ENCODE measurements around the gene TCF4.

The TCF4 gene

DNA sequence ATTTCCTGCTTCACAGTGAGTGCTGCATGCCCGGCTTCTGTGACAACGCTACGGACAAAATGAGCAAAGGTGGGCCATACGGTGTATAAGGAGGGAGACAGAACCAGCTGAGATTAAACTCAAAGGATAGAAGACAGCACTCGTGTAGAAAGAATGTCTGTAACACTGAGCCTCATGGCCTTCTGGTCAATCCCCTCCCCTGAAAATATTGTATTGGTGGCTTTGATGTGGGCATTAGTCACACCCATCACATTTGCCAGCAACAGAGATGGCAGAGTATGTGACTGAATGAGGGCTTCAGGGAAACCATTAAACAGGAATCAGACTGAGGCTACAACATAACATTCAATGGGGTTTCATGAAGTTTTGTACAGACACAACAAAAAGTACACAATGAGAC, 341.0 kb downstream of the TCF4 start:
- no peak for DNase-seq

DNA sequence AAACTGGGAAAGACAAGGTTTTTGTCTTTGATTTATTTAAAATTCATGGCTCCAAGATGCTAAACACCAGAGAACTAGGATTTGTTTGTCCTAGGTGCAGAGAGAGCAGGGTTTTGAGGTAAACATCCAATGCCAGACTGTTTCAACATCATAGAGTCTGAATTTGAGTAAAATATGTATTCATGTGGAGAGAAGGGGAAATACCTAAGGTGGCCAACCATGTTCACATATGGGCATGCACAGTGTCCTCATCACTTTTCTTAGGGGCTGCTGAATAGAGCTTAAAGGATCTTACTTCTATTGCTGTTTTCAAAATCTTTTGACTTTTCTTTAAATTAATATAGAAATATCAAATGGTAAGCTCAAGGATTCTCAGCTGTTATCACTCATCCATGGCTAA, 341.7 kb downstream of the TCF4 start:
- no peak for DNase-seq

DNA sequence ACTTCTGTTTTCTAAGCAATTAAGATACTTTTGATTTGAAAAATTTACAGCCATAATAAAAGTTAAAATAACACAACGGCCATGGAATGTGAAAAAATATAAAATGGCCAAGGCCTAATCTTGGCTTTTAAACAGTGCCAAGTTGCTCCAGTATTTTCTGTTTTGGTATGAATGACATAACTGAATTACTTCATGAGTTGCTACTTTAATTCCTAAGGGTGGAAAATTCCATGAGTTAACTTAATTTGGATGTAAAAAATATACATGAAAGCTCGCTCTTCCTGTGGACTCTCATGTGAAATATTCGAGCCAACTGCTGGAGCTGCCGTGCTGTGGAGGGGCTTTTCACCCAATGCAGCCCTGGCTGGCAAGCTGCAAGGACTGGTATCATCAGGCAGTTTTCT, 342.8 kb downstream of the TCF4 start:
- DNase-seq: peak; percentile 42

DNA sequence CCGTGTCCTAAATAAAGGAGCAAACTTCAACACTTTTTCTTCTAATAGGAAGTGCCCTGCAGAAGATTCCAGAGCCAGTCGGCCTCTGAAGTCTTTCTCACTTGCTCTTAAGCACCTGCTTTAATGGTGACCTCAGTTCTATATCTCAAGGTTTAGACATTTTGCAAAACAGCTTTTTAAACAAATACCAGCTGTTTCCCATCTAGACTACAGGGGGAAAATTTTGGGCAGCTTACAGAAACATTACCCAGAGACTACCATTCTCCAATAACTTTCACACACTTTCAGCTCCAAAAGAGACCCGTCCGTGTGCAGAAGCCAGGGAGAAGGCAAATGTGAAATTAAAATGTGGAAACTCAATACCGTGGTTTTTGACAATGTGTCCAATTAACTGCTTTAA, 343.4 kb downstream of the TCF4 start:
- DNase-seq: no peak

DNA sequence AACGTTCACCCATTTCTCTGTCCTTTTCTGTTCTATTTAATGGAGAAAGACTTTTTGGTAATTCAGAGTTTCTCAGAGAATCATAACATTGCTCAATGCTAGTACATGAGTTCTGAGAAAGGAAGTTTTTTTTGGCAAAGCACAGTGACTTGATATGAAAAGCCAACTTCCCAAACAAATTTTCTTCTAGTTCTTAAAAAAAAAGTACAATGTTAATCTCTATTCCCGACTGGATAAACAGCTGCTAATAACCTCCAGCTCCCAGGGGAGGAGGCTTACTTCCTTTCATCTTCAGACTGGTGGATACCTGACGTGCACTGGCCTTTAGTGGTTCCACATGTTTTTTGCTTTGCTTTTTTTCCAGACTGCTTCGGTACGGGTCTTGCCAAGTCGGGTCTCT, 344.1 kb downstream of the TCF4 start:
- DNase-seq: peak; percentile 70

DNA sequence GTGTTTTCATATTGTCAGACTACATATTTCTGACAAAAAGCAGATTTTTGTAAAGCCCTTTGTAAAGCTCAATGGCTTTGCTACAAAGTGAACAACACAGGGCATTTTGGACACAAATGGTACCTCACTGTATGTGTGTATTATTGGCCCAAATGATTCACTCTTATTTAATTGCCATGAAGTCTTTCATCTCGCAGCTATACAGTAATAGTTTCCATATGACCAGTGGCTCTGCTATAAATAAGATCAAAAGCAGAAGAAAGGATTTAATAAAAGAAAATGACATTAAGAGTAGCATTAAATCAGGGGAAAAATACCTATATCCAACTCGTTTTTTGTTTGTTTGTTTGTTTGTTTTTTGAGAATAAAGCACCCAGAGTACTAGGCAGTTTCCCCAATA, 344.7 kb downstream of the TCF4 start:
- DNase-seq: no peak

DNA sequence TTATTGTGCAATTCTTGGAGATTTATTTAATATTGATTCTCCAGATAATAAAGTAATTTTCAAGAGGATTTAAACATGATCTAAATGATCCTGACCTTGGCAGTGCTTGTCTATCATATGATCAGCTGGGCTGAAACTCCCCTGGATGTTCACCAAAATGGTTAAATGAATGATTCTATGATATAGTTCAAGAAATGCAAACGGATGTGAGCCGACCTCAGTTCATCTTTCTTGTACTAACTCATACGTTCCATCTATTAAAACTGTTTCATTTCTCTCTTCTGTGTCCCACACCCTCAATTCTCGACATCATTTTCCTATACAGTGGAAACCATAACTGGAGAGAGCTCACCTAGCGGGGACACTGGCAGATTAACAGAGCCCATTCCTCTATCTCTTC, 347.0 kb downstream of the TCF4 start:
- DNase-seq: no peak

DNA sequence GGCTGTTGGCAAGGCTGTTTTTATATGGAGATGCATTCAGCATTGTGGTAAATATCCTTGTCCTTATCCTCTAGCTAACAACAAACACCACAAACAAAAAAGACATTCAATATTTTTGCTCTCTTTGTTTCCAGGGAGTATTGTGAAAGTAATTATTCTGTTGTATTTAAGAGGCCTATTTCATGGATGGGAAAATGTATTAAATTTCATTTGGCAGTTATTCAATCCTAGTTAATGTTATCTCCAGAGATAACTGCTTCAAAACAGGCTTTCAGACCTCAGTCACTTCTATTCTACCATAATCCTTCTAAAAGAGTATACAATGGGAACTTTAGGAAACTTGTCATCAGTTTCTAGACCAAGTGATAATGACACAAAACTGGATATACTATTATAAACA, 348.3 kb downstream of the TCF4 start:
- DNase-seq: no peak

DNA sequence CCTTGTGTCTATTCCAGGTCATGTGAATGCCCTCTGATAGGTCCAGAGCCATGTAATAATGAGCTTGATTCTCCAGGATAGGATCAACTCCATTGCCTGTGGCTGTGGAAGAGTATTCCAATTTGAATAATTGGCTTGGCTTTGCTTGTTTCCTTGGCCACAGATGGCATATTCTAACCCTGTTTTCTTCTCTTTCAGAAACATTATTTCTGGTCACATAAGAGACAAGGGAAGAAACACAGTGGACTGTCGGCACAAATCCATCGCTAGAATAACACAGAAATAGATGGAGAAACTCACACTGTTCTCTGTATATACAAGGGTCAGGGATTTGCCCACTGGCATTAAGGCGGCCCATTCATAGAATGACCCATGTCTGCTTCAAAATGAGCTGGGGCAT, 350.3 kb downstream of the TCF4 start:
- DNase-seq: no peak

DNA sequence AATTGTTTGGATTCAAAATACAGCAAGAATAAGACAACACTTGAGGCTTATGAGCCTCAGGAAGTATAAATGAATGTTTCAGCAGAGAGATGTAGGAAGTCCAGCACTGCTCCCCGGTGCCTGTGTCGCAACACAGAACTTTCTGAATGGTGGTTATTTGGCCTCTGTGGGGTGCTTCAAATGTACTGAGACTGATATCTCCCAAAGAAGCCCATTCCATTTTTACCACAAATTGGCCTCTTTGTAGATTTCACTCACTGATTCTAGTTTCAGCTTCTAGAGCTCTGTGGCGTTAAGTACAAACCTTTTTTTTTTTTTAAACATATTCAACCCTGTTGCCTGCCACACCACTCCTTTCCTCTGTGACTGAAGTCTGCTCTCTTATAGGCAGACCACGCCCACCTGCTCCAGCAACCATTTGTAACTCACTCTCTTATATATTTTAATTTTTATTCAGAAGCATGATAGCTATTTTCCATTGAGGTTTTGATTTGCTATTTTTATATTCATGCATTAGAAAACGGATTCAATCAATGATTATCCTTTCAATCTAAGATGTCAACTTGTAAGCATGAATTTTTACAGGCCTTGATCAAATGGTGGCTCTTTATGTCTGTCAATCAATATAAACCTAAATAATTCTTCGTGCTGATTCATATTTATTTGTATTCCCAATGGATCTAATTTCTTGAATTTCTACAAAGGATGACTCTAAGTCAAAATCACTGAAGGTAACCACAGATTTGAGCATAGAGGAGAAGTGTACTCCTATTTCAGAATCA, 351.7 kb downstream of the TCF4 start:
- no peak for DNase-seq

DNA sequence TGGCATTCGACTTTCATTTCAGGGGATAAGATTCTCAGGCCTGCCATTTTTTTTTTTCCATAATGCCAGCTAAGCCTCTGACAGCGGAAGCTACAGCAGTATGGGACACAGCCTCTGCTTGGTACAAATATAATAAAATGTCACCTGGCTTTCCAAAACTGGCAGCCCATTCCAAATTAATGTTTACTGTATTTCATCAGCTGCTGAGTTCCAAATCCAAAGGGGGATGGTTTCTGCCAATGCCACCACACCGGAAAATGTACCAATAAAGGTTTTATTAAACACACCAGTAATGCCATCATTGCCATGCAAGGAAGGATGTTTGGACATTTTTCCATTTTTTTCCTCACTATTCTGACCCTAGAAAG, 352.9 kb downstream of the TCF4 start:
- no peak for DNase-seq

DNA sequence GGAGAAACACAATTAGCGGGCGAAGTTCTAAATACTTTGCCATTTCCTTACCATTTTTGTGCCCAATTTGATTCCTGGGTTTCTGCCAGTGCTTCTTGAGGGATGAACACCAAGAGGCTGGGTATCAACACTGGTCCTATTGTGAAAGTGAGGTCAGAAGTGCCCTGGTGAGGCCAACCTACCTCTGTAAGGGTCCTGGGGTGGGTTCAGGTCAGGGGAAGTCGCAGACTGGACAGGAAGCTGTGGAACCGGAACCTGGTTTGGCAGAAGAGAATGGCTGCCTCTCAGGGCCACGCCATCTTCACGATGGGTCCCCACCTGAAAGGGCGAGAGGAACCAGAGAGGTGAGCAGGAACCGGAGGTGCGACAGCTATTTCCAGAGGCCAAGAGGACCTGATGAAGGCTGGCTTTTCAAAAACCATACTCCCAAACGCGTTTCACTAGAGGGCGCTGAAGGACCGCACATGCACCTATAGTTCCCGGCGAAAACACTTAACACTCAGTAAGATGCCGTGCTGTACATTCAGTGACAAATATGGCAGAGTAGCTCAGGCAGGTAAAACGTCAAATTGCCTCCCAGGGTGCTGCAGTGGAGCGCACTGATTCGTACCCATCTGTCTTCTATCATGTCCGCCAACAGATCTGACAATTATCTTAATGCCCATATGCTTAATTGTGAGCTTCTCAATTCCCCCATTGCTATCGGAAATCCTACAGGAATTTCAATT, 353.5 kb downstream of the TCF4 start:
- peak; percentile 88 for DNase-seq

DNA sequence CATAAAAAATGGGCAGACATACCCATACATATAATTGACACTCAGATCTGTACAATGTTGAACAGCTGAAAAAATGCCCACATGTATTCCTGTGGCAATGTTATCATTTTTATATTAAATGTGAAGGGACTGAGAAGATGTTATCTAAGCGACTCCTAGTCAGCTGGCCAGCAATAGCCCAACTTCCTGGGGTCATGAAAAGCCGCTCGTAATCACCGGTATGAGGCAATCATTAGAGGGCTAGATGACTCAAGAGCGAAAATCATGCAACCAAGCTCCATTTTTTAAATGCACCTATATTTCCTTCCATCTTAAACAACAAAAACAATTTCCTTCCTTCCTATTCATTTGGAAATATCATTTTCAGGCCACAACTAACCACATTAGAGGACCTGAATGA, 354.1 kb downstream of the TCF4 start:
- DNase-seq: no peak

DNA sequence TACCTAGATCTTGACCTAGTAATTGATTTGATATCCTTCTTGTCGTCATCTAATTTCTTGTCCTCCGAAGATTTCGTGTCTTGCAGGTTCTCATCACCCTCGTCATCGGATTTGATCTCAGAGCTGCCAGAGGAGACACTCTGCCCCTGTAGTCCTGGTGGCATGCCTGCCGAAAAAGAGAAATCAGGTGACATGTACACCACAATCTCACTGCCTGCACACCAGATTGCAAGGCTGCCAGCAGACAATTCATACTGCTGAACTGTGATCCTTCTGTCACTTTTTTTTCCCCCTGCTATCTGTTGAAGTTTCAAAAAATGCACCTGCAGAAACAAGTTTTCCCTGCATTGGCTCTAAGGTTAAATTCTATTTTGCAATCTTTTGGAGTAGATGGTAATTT, 355.5 kb downstream of the TCF4 start:
- DNase-seq: no peak

DNA sequence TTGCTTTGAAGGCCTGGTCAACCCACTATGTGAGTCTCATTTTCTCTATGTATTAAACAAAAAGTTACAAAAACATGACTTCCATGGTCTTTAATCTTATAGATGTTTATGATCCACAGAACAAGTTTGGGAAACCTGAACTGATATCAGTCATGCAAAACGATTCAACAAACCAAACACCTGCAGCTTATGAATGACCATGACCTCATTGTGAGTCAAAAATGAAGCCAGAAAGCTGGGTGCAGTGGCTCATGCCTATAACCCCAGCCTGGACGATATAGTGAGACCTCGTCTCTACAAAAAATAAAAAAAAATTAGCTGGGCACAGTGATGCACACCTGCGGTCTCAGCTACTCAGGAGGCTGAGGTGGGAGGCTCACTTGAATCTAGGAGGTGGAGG, 358.3 kb downstream of the TCF4 start:
- DNase-seq: no peak

DNA sequence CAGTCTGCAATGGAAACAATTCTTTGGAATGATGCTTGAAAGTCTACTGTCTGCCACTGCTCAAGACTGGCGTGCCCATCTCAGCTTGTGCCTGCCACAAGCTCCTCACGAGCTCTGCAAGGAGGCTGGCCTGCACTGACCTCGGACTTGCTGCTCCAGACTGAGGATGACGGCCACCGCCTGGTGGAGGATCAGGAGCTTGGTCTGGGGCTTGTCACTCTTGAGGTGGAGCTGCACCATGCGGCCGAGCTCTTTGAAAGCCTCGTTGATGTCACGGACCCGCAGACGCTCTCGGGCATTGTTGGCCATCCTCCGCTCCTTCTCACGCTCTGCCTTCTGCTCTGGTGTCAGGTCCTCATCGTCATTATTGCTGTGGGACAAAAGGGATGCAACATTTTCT, 359.3 kb downstream of the TCF4 start:
- no peak for DNase-seq

DNA sequence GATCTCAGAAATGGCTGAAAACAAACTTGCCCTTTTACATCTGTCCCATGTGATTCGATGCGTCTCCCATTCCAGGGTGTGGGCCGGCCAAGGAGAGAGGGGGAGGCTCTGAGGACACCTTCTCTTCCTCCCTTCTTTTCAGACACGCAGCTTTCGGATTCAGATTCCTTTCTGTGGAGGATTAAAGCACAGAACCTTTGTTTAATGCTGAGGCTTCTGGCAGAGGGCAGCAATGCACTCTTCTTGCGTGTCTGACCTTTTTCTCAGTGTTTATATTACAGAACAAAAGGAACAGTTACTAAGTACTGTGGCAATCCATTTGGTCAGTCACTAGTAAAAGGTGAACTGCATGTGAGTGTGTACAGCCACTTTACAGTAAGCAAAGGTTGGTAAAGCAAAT, 359.8 kb downstream of the TCF4 start:
- no peak for DNase-seq

DNA sequence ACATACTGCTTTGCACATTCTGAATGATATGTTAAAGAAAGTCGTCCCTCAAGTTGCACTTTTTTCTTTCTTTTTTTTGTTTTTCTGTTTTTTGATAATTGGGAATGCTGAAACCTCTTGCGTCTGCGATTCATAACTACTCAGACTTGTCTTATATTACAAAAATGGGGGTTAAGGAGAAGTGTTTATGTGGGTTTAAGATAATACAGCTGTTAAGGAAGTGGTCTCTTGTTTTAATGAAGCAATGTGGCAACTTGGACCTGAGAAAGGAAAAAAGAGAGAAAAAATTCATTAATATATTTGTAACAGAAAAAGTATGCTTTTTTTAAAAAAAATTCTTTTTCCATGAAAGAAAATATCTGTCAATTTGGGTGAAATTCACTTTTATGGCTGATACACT, 360.2 kb downstream of the TCF4 start:
- no peak for DNase-seq

DNA sequence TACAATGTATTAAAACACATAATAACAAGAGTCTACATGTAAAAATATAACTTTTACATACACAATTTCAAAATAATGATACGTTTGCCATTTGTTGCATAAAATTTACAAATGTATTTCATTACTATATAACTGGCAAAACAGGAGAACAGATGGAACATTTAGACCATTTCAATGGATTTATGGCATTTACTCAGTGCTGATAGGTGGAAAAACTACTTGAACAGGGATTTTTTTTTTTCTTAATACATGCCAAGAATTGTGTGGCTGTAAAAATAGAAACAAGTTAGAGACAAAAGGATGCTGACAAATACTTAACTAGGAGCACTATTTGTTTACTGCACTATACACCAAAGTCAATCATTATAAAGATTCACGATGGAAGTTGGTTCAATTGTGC, 361.9 kb downstream of the TCF4 start:
- DNase-seq: no peak

DNA sequence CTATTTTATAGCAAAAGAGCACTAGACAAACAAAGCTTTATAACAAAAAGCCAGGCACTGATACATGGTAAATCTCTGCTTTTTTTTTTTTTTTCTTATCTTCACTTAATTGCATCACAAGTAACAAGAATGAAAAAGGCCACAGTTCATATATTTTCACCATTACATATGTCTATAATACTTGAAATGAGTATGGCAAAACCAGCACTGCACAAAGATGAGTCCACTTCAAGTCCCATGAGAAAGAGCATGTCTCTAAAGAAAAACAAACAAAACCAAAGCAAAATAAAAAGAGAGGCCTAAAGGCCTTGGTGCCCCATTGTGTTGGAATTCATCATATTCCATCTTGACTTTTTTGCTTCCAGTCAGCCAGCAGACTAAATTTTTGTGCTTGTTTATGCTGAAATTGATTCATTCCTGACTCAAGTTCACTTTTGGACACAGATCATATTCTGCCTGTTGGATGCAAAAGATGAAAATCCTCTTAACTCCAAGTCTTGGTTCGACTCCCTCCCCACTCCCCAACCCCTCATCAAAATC, 363.8 kb downstream of the TCF4 start:
- no peak for DNase-seq

DNA sequence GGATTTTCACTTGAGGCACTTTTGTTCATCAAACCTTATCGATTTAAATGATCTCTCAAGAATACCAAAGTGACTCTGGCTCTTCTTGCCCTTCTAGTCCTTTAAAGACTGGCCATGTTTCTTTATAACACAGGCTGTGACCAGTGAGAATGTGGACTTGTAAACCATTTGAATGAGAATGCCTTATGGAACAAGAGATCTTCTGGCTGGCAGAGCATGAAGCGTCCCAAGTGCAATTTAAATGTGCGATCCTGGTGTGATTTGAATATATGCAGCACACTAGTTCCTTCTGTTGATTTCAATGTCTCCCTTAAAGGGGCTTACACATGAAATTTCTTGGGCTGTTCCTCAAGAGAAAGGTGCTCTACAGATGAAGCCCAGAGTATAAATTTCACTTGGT, 366.4 kb downstream of the TCF4 start:
- no peak for DNase-seq

DNA sequence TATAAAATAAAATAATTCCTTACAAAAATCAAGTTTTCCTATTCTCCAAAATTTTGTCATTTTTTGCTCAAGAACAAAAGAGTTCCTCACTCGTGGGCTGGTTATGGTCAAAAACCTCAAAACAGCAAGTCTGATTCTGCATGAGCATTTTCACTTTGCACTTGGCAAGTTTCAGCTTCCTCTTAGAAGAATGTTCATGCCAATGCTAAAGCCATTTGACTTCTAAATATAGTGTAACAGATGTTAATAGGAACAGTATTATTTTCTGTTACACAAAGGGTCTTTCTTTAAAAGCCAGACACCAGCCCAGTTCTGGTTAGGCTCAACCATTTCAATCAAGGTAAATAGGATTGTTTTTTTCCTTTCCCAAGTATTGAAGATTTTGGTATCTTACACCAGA, 367.5 kb downstream of the TCF4 start:
- no peak for DNase-seq

DNA sequence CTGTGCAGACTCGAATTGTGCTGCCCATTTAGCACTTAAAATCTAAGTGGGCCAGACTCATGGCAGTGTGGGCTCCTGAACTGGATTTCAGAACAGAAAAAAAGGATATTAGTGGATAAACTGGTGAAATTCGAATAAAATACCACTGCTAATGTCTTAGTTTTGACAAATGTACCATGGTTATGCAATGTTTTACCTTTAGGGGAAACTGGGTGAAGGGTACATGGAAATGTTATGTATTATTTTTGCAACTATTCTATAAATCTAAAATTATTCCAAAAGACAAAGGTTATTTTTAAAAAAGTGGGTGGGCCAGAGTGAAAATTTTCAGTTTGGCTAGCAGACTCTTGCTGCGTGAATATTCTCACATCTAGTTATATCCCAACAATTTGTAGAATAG, 368.2 kb downstream of the TCF4 start:
- DNase-seq: no peak

DNA sequence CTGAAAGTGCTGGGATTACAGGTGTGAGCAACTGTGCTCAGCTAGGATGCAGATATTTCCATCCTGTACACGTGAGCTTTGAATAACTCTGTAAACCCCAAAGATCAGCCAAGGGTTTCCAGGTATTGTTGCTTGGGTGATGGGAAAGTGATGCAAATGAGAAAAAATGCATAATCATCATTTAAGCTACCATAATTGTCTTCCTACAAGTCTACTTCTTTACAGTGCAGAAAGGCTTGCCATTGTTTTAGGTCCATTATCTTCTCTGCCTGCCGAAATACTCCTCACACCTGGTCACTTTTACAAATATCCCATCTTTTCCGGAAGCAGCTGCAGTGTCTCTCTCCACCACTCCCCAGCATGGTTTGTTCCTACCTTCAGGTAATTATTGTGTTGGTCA, 368.9 kb downstream of the TCF4 start:
- no peak for DNase-seq

DNA sequence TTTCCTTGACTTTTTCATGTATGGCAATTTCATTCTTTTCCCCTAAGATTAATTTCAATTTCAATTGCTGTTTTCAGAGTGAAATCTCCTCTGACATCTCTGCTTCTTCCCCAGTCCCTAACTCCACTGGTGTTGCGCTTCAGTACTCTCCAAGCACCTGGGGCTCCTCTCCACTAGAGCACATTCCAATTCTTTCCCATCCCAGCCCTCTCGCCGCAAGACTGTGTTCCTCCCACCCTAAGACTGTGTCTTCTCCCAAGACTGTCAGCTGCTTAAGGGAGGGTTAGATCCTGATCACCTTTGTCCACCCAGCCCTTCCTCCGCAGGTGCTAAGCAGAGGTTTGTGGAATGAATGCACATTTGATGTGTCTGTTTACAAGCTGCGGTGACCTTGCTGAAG, 373.0 kb downstream of the TCF4 start:
- DNase-seq: no peak

Data from femur (tissue), 1 donor.